HG03025 (cell line): ENCODE results near the gene EIF4ENIF1.
"Not testable (repeated sequence)": the region's sequence is repeated elsewhere in the genome, so short reads cannot be mapped to it uniquely, and the experiment has no call there.

Source experiments
- ATAC-seq: cut with Tn5 transposase; IDR thresholded peaks from one replicate; pipeline ENCODE4 v1.9.1; 2021; ENCODE audit warnings: mild to moderate bottlenecking, moderate library complexity; ENCODE audit not compliant: unreplicated experiment, low FRiP score

Gene EIF4ENIF1

GRCh38 chr22:31496007-31496734 is 6.5 kb upstream of the EIF4ENIF1 start, which contains the start of gene SFI1:
TSS of gene SFI1 (plus strand) at chr22:31496536. CDS start at chr22:31508285, 11,749 bp downstream.
- peak; percentile 72 for ATAC-seq

GRCh38 chr22:31495343-31495742 is 5.7 kb upstream of the EIF4ENIF1 start:
- ATAC-seq = no peak

GRCh38 chr22:31493355-31493754 is 3.7 kb upstream of the EIF4ENIF1 start:
- ATAC-seq = not testable (repeated sequence)

GRCh38 chr22:31492151-31492550 is 2.5 kb upstream of the EIF4ENIF1 start:
- no peak for ATAC-seq

- no peak for ATAC-seq
Observed at GRCh38 chr22:31491218-31491962, 1.7 kb upstream of the EIF4ENIF1 start.

DNA sequence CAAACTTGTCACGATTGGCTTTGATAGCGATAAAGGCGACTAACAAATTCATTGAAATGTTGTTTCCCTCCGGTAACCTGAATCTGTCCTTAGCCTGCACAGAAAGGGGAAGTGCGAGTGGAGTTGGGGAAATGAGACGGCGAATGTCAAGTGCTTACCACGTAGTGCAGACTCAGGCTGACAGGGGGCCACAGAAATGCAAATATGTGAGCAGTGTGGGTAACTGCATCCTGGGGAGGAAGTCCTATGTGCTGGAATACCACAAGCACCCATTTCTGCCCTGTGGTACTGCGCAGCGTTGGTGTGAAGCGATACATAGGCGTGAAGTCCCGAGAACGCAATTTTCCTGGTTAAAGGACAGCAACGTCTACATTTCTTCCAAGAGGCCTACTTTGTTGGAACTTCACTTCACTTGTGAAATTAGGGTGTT is 869 bp upstream of the EIF4ENIF1 start:
- no peak for ATAC-seq

DNA sequence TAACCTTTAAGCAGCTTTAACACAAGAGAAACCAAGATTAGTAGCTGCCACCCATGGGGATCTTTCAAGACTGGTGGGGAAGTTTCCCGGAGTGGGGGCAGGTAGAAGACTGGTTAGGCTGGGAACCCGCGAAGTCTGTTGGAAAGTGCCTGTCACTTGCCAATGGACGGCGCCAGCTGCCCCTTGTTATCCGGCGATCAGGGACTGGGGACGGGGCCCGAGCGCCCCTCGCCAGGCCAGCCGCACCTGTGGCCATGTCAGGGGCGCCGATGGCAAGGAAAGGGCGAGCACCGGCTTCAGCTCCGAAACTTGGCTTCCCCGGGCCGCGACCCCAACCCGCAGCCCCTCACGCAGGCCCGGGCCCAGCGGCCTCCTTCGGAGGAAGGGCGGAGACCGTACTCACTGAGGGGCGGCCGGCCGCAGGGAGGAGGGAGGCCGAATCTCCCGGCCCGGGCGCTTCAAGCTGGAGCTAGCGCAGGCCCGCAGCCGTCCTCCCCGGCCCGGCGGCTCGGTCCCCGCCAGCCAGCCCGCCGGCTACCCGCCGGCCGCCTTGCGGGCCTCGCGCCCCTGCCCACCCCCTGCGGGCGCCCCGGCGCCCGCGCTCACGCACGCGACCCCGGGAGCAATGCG is 539 bp downstream of the EIF4ENIF1 start:
- ATAC-seq = peak; percentile 11

- ATAC-seq = no peak
Observed at GRCh38 chr22:31488346-31488883, 1.2 kb downstream of the EIF4ENIF1 start.

- no peak for ATAC-seq
Observed at GRCh38 chr22:31486951-31487350, 2.7 kb downstream of the EIF4ENIF1 start.

DNA sequence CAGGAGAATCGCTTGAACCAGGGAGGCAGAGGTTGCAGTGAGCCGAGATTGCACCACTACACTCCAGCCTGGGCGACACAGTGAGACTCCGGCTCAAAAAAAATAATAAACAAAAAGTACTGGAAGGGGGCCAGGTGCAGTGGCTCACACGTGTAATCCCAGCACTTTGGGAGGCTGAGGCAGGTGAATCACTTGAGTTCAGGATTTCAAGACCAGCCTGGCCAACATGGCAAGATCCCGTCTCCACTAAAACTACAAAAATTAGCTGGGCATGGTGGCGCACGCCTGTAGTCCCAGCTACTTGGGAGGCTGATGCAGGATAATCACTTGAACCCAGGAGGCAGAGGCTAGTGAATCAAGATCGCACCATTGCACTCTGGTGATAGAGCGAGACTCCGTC is 3.3 kb downstream of the EIF4ENIF1 start:
- ATAC-seq = not testable (repeated sequence)

DNA sequence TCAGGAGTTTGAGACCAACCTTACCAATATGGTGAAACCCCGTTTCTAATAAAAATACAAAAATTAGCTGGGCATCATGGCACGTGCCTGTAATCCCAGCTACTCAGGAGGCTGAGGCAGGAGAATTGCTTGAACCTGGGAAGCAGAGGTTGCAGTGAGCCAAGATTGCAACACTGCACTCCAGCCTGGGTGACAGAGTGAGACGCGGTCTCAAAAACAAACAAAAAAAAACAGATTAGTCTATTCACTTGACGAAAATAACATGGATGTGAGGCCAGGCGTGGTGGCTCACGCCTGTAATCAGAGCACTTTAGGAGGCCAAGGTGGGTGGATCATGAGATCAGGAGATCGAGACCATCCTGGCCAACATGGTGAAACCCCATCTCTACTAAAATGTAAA is 7.2 kb downstream of the EIF4ENIF1 start:
- ATAC-seq = not testable (repeated sequence)

GRCh38 chr22:31481129-31481528 is 8.5 kb downstream of the EIF4ENIF1 start:
- no peak for ATAC-seq

DNA sequence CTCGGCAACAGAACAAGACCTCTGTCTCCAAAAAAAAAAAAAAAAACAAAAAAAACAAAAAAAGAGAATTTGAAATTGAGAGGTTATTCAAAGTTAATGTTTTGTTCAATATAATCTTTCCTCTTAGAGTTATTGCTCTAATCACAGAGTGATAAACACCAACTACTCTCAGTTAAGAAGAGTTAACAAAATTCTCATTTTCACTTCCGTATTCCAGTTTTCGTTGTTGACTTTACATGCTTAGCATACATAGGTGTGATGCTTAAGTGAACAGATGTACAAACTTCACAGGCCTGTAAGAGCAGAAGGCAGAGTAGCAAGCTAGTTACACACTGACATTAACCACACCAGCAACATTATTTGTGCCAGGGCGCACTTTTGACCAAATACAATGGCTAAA is 12.3 kb downstream of the EIF4ENIF1 start:
- ATAC-seq = no peak

DNA sequence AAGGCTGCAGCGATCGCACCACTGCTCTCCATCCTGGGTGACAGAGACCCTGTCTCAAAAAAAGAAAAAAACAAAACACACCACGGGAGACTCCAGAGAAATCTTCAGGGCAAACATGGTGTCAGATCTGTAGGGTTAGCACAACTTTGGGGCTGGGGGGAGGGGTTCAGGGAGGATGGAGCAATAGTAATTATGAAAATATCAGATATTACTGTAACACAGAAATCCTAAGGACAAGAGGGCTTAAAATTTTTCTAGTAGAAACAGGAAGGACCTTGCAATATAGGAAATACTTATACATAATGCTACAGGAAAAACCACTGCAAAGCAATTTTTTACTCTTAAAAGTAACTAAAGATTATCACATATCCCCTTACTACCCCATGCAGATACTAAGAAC is 13.8 kb downstream of the EIF4ENIF1 start:
- no peak for ATAC-seq

- no peak for ATAC-seq
Observed at GRCh38 chr22:31474743-31475142, 14.9 kb downstream of the EIF4ENIF1 start.

DNA sequence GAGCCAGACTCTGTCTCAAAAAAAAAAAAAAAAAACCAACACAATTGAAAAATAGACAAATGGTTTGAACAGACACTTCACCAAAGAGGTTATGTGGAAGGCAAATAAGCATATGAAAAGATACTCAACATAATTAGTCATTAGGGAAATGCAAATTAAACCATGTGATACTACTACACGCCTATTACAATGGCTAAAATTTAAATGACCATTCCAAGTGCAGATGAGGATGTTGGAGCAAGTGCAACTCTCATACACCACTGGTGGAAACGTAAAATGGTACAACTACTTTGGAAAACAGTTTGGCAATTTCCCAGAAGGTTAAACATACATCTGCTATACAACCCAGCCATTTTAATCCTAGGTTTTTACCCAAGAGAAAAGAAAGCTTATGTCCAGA is 24.3 kb downstream of the EIF4ENIF1 start:
- no peak for ATAC-seq

DNA sequence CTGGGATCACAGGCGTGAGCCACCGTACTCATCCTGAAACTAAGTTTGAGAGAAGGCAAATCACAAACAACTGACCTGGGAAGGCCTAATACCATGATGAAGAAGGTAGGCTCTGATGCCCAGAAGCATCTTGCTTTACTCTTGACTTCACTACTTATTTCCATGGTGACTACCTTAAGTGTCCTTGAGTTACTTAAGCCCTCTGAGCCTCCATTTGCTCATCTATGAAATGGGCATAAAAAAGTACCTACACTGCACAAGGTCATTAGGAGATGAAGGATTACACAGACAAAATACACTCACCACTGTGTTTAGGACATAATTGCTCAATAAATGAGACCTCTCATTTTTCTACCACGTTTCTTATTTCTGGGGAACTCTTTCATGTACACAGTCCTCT is 27.9 kb downstream of the EIF4ENIF1 start:
- ATAC-seq = no peak

DNA sequence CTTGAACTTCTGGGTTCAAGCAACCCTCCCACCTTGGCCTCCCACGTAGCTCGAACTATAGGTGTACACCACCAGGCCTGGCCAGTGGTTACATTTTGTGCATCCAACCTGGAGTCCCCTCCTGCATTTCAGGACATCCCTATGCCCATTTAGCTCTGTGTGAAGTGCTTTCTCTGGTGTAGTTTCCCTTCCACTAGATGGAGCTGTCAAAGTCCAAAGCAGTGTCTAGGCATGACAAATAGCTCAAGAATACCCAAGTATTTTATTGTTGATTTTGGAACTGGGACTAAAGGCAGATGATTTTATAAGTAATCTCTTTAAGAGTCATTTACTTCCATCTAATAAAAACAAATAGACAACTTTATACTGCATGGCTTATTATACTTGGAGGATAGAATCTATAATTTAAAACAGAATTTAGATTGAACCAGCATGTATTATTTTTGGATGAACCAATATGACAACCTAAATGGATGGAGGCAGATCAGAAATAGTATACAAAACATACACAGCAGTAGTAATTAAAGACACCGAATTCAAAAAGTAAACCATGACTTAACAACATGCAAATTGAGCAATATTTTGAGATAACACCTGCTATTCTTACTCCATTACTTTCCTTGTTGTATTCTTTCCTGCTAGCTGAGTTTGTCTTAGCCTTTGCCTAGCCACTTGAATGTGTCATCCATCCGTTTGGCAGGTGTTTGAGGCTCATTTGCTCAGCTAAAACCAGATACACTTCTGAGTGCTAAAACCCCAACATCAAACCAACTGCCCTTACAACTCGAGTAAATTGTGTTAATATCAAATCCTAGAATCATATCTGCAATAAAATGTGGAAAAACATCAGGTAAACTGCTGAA is 37.7 kb downstream of the EIF4ENIF1 start:
- ATAC-seq = no peak

DNA sequence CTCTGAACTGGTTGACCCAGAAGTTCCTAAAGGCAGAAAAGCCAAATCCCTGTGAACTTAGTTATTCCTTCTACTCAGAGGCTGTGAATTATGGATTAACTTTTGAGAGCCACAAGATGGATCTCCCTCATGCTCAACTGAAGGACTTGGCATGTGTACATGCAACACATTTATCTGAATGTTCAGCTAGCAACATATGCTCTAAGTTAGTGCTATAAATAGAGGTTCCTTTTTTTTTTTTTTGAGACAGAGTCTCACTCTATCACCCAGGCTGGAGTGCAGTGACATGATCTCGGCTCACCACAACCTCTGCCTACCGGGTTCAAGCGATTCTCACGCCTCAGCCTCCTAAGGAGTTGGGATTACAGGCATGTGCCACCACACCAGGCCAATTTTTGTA is 40.1 kb downstream of the EIF4ENIF1 start:
- ATAC-seq = no peak

DNA sequence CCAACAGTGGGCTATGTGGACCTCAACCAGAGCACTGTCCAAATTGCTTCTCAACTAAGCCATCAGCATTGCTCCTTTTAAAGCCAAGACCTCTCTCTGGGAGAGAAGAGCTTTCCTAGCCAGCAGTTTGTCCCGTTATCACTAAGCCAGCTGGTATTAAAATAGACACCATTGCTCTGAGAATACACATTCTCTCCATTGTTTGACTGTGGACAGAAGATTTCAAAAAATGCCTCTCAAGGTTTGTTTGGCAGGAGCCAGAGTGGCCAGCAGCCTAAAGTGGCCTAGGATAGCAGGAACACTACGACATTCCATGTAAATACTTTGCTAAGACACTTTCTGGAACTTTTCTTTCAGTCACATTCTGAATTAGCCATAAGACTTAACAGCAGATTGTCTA is 41.3 kb downstream of the EIF4ENIF1 start:
- ATAC-seq = no peak
